Umbilical cord (tissue), 2 donors: ENCODE results near the gene RAMACL. TPM values are rescaled to one million over a fixed set of nuclear protein-coding genes. Genes with fewer than 3 reads are reported as not detected.
A peak's percentile ranks its signal among the peaks of the same experiment; 100 is the strongest.
"Not testable (repeated sequence)": the region's sequence is repeated elsewhere in the genome, so short reads cannot be mapped to it uniquely, and the experiment has no call there.

Source experiments
- DNase-seq: peaks from one replicate; pipeline ENCODE4 v3.0.0-alpha.2; 2015; ENCODE audit warnings: low spot score
- total RNA-seq: library from RNA; depleted of rRNA; stranded (reverse); fragments of >200 nt; gene quantifications from one replicate; pipeline ENCODE4 v1.2.3, GENCODE V29; 2014; ENCODE audit warnings: low replicate concordance; ENCODE audit not compliant: insufficient read depth

RAMACL gene
- total RNA-seq, 1 donor from 2014 or later = 13.2 TPM

DNA sequence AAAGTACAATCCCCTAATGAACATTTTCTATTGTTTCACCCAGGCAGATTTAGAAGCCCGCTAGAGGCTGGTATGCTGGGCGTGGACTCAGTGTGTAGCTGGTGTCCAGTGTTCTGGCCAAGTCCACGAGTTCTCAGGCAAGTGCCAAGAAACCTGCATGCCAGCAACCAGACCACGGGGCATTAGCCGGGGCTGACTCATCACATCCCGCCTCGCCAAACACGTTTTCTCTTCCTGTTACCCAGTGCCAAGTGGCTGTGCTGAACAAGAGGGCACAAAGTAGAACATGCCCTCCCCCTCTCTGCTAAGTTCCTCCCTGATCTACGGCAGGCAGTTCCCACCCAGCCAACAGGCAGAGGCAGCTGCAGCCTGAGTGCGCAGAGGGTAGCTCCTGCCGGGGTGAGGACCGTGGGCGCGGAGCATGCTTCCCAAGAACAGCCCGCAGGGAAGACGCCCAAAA lies 29.6 kb downstream of the RAMACL start:
- peak; percentile 38 for DNase-seq

DNA sequence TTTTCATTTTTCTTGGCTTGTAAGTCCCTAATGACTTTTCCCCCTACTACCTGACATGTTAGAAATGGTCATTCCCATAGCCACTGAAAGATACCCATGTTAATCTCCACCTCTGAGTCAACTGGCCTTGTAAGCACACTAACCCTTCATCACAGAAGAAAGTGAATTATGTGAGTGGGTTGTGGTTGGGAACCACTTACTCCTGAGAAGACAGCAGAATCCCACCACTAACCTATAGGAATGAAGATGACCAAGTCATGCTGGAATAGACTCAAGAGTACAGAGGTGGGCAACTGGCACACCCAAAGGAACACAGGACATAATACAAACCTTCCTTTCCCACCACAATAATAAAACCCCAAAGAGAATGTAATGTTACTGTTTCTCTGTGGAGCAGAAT lies 30.1 kb downstream of the RAMACL start:
- no peak for DNase-seq

DNA sequence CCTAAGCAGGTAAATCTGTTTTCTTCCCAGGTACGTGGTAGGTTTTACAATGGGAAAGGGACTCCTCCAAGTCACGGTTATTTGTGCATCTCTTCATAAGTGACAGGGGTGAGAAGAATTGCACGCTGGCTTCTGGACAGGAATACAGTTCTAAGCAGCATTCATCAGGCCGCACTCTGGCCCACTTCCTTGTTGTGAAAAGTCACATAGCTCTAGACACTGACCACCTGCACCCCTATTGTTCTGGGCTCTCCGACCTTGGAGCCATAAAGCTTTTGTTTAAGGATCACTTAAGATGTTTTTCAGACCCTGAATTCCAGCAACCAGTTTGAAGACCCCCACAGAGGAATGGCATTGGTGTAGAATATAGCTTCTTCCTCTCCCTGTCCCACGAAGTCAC lies 31.4 kb downstream of the RAMACL start:
- DNase-seq = no peak

DNA sequence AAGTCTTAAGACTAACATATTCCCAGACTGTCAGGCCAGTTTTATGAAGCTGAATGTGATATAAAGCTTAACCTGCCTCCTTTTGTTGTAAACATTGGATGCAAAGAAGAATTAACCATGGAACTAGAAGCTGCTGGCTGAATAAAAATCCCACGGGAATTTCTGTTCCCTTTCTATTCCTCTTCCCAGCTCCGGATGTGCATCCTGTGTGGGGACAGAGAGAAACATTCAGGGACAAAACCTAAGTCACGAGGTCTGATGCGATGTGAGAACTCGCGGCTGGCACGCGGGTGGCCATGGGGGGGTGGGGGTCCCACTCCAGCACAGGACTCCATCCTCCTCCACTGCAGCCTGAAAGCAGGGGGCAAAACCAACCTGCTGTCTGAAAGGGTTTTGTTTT lies 32.2 kb downstream of the RAMACL start:
- no peak for DNase-seq

DNA sequence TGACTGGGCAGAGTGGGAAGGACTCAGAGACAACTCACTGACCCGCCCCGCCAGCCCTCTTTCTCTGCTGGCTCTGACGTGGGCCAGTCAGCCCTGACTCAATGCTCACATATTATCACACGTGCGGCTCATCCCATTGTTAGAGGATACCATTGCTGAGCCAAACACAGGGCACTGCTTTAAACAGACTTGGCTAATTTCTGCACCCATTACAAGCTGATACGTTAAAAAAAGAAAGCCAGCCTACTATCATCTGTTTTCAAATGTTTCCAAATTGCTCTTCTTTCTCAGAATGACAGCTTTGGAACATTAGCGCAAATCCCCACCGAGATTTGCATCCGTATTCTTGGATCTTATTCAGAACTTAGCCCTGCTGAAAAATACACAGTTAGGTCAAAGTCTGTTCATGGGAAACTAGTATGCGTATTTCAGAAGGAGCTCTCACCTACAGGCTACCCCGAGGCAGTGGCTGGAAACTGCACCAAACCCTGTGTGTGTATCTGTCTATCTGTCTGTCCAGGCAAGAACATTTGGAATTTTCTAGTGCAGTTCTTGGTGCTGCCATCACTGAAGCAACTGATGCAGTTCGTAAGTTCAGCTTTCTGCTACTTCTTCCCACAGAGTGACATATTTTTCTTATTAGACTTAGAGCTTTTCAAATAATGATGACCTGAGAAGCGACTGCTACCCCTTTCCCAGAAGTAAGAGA lies 32.8 kb downstream of the RAMACL start:
- DNase-seq = peak; percentile 46

DNA sequence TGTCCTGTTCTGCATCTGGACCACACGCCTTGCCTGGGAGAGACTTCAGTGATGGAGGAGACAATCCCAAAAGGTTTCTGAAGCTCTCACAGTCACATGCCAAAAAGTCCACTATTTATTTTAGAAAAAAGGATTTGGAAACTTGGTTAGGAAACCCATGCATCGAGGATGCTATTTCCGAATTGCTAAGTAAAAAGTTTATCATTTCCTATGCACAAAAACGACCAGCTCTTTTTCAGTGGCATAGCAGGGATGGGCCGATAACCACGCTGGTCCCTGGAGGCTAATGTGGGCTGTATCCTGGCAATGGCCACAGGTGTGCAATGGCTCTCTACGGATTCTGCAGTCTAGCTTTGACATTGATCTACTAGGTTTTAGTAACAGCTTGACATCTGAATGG lies 33.9 kb downstream of the RAMACL start:
- no peak for DNase-seq

DNA sequence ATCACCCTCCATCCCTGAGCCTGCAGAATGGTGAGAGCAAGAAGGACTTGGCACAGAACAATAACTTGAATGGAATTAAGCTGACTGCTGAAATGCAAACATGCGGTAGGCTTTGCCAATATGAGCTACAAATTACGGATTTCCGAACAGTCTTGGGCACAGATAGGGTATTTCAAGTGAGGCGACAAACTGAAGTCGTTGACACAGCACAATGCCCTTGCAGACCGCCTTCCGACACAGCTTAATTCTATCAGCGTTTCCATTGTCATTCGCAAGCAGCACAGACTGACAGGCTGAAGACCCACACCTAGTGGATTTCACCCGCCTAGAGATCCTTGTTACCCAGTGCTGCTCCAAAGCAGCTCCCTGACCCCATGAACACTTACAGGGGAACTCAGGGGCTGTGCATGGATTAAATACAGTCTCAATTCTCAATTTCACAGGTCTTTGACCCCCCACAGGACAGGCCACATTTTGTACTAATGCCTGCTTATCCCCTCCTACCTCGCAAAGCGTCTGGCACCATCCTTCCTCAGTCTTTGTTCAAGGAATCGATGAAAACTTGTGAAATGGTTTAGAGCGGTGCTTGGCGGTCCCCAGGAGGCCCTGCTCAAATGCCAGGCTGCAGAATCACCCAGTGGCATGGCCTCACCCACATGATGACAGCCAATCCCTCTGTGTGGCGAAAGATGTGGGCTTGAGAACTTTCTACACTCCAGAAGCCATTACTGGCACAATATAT lies 34.6 kb downstream of the RAMACL start:
- no peak for DNase-seq

DNA sequence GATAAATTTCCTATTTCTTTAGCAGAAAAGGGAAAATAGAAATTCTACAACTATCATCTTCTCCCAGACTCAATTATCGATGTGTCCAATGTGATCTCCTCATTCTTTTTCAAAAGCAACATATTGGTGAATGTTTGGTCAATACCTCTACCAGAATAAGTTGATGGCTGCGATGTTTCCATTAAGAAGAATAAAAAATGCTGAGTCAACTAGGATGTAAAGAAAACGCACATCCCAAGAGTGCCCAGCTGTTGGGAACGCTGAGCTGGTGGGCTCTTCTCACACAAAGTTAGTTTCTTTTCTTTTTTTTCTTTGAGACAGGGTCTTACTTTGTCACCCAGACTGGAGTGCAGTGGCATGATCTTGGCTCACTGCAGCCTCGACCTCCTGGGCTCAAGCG lies 39.8 kb downstream of the RAMACL start:
- DNase-seq = no peak

DNA sequence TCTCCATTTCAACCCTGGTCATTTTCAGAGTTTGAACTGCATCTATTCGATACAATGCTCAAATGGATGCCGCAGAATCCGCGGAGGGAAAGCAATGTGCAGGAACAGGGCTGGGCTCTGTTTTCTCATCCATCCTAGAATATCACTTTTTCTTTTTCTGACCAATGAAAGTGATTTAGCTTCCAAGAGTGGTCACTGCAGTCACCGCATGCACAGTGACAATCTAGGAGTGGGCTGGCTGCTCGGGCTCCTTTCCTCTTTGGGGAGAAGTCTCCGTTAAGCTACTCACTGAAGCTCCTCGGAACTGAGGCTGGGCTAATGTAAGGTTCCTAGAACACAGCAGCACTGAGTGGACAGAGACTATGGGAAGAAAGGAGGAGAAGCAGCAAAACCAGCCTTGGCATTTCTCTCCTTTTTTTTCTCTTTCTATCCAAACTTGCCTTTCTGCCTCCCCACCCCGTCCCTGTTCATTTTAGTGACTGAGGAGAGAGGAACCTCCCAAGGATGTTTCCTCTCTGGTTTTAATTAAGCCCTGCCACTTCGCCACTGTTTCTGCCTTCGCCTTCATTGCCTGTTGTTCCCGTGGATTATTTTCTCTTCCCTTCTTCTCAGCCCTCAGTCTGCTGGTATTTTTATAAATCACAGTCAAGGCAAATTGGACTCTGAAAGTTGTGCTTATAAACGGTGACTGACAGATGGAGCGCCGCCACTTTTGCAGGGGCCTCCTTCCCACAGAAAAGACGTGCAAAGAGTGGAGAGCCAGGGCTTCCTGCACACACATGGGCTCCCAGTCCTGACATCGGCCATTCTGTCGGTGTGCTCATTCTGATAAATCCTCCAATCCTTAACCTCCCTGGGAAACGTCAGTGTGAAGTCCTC lies 41.1 kb downstream of the RAMACL start:
- no peak for DNase-seq

DNA sequence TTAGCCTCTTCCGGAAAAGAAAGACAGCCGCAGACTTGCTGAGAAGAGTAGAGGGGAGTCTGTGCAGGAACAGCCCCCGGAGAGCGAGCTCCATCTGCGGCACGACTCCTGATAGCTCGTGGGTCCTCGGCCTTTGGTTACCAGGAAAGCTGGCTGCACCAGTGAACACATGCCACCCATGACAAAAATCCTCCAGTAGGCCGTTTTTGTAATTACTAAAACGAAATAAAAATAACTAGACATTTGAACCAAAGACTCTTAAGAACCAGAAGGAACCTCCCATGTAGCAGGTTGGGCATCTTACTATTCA lies 42.2 kb downstream of the RAMACL start:
- no peak for DNase-seq

DNA sequence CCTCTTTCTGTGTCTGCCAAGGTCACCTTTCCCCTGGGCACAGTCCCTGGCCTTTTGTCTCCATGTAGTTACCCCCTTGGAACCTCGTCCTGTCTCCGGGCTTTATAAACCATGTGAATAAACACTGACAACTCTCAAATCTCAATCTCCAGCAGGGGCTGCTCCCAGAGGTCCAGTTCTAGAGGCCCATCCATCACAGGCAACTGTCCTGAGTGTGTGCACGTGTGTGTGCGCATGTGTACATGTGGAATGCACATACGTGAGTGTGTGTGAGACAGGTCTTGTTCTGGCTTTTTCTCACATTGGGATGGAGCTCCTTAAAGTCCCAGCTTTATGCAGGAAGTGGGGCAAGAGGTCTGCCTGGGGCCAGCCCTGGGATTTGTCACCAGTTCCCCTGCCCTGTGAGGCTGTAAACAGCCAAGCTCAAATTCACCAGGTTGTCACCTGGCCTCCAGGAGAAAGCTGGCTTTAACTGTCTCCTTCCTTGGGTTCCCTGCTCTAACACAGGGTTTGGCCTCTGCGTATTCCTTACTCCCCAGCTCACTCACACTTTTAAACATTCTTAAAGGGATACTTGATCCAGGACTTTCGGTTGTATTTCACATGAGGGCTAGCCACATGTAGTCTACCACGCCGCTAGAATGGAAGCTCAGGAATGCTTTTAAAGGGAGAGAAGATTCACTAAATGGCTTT lies 42.7 kb downstream of the RAMACL start:
- no peak for DNase-seq

DNA sequence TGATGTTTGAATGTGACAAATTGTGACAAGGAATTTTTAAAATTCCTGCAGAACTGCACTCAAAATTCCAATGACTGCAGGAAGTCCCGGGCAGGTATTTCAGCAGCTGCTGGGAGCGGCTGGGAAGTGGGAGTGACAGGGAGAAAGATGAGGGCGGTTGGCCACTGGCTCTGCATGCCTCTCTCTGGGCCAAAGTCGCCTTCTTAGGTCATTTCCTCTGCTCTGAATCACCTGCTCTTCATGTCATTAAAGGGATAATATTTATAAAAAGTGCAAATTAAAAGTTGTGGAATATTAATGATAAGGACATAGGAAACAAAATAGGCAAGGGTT lies 43.9 kb downstream of the RAMACL start:
- no peak for DNase-seq

DNA sequence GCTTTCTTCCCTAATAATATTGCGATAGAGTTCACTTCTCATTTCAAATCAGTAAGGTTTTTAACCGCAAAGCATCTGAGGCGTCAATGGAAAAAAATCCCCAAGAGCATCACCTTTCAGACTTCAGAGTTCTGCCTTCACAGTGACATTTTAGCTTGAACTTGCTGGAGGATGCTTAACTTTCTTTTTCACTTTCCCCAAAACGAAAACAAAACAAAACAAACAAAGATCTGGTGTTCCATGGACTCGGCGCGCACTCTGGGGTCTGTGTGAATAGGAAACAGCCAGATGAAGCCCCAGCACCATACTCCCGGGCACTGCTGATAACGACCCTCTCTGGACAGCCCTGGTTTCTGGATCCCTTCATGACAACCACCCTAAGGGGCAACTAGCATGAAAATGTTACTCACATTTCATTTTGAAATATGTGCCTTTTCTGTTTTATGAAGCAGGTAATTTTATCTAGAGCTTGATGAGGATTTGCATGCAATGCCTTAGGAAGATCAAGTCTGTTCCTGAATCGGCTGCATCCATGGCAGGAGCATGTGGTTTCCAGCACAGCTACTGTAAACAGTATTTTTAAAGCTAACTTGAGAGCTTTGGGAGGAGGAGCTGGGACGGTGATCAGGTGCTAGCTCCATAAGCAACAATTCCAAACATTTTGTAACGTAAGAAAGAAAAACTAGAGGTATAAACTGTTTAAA lies 44.5 kb downstream of the RAMACL start:
- DNase-seq = no peak

DNA sequence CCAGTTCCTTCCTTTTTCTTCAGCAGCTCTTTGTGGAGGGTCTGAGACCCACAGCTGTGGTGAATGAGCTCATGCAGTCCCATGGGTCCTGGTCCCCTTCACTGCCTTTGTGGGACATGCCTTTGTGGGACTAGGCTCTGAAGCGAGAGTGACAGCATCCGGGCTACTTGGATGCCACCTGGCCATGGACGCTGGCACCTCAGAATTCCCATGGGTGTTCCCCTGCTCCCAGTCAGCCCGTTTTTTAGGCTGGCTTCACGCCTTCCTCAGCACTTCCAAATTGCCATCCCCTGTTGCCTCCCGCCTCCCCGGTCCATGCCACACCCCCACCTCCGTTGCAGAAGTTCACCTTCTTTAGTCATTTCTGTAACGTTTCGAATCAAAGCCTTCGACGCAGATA lies 45.1 kb downstream of the RAMACL start:
- DNase-seq = no peak

DNA sequence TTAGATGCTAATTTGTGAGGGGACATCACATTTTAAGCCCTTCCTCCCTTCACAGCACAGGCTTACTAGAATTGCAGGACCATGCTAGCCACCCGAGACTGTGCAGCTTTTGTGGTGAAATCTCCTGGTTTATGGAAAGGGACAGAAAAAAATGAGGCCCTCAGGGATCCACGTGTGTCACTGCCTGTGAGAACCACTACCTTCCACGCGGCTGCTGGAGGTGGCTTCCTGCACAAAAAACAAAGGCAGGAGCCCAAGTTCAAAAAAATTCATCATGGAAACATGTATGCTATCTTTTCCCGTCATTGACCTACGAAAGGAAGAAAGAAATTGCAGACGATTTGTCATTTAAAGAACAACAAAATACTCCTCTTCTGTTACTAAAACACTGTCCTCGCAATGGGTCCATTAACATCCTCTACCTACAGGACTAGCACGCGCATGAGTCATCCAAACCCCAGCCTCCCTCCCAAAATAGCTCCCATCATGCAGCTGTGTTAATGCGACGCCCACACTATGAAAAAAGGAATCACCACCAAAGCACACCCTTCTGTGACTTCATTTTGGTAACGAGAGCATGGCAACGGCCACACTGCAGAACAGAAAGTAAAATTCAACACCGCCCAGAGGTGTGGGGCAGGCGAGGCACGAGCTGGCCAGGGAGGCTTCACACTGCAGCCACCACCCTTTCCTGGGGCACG lies 45.7 kb downstream of the RAMACL start:
- DNase-seq = no peak

DNA sequence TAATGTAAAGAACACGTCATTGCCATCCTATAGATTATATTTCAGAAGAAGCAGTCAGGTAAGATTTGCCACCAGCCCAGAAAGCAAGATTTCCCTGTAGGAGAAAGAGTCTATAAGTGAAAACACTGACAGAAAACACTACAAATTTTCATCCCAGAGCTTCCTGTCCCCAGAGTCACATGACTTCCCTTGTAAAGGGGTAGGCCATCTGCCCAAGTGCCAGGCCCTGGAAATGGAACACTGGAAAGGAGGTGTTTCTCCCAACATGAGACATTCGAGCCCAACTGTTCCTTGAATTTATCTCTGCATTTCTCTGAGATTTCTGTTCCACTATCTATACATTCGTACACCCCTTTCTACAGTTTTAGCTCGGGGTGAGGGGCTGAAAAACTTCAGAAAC lies 46.9 kb downstream of the RAMACL start:
- no peak for DNase-seq

DNA sequence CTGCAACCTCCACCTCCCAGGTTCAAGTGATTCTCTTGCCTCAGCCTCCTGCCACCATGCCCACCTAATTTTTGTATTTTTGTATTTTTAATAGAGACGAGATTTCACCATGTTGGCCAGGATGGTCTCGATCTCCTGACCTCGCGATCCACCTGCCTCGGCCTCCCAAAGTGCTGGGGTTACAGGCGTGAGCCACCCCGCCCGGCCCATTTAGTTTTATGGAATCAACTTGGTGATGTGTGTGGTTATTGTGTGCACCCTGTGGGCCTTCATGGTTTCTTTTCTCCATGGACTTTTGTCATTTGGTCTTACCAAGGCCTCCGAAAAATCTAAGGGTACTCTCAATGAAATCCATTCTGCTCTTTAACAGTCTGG lies 47.5 kb downstream of the RAMACL start:
- DNase-seq = not testable (repeated sequence)

DNA sequence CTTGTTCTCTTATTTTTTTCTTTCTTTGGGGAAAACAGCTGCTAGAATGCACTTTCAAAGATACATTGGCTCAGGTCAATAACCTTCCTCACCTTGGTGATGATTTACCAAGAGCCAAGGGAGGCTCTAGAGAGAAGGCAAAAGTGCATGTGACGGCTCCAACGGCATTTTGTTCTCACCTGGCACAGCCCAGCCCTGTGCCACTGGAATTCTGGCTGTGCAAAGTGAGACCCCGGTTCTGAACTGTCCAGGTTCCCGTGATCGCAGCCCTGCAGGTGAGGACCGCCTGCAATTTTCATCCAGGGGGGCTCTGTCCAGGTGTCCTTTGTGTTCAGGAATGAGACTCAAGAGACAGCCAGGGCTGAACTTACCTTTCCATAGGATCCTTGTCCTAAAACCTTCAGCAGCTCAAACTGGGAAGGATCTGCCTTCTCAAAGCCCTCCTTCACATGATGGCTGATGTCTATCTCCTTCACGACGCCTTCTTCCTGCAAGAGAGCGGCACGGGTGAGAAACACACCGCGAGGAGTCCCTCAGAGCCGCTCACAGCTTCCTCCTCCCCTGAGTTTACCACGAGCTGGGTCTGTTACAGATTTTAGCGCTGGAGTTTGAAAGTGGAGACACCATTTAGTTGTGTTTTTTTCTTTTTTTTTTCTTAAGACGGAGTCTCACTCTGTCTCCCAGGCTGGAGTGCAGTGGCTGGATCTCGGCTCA lies 48.0 kb downstream of the RAMACL start:
- no peak for DNase-seq

DNA sequence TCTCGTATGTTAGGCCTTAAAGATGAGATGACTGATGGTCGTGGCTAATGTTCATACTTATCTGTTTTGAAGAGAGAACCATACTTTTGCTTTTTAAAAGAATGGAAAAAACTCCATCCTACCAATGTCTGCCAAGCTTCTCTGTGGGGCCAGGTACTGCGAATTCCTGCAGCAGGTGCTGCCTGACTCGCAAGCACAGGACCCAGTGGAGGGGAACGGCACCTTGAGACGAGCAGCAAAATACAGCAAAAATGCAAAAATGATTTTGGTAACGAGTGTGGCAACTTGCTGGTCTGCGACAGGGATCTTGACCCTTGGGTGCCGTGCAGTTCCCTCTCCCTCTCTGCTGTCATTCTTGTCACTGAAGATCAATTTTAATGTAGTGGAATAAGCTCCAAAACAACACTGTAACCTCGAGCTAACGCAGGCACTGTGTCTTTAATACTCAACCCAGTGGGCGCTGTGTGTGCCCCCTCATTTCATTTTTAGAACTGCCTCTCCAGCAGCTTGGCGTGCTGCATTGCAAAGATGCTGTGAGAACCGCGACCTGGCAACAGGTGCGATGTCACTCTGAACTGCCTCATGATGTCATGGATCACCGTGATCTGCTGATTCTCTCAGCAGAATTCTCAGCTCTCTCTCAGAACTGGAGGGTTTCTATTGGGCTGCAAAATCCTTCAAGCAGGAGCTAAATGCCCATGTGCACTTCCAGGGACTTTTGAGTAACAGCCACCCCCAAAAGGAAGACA lies 51.6 kb downstream of the RAMACL start:
- DNase-seq = no peak
